Measurements from ENCODE around the gene CACNA1C.

DNA sequence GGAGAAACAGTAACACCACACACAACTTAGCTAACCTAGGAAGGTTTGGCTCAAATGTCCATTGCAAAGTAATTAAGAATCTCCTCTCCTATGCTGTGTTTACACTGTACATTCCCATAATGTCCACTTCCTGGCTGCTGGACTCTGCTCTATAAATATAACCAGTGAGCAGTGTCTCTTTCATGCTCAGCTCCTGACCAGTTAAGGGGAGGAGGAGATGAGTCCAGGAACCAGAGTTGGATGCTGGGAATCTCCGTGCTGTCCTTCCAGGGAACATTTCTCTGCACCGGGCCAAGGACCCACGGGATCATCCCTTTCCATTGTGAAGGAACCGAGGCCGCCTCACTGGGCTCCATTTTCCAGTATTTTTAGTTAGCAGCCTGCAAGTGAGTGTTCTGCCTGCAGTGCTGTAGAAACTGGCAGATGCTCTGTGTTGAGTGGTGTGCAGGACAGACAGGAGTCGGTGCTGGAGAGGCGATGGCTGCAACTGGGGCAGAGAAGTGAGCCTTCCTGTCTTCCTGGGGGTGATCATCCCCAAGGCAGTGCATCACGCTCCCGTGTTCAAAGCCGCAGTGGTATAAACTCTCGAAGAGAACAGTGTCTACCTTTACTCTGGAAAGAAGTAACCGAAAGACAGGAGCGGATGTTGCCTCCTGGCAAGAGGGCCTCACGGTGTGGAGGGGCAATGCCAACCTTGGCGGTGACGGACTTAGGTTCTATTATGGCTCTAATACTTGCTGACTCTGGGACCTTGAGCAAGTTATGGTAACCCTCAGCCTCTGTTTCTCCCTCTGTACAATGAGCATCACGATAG lies 195.5 kb downstream of the CACNA1C start:
- no peak for TF ChIP-seq POLR2A (IDR thresholded peaks at IDR 0.05)
- TF ChIP-seq, protein P1, sequence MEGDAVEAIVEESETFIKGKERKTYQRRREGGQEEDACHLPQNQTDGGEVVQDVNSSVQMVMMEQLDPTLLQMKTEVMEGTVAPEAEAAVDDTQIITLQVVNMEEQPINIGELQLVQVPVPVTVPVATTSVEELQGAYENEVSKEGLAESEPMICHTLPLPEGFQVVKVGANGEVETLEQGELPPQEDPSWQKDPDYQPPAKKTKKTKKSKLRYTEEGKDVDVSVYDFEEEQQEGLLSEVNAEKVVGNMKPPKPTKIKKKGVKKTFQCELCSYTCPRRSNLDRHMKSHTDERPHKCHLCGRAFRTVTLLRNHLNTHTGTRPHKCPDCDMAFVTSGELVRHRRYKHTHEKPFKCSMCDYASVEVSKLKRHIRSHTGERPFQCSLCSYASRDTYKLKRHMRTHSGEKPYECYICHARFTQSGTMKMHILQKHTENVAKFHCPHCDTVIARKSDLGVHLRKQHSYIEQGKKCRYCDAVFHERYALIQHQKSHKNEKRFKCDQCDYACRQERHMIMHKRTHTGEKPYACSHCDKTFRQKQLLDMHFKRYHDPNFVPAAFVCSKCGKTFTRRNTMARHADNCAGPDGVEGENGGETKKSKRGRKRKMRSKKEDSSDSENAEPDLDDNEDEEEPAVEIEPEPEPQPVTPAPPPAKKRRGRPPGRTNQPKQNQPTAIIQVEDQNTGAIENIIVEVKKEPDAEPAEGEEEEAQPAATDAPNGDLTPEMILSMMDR (IDR thresholded peaks at IDR 0.05) = no peak
